ENCODE measurements around the gene SLC29A3. TPM values are rescaled to one million over a fixed set of nuclear protein-coding genes. Genes with fewer than 3 reads are reported as not detected.

The SLC29A3 gene
- total RNA-seq, 1 donor, result 2.2 TPM

DNA sequence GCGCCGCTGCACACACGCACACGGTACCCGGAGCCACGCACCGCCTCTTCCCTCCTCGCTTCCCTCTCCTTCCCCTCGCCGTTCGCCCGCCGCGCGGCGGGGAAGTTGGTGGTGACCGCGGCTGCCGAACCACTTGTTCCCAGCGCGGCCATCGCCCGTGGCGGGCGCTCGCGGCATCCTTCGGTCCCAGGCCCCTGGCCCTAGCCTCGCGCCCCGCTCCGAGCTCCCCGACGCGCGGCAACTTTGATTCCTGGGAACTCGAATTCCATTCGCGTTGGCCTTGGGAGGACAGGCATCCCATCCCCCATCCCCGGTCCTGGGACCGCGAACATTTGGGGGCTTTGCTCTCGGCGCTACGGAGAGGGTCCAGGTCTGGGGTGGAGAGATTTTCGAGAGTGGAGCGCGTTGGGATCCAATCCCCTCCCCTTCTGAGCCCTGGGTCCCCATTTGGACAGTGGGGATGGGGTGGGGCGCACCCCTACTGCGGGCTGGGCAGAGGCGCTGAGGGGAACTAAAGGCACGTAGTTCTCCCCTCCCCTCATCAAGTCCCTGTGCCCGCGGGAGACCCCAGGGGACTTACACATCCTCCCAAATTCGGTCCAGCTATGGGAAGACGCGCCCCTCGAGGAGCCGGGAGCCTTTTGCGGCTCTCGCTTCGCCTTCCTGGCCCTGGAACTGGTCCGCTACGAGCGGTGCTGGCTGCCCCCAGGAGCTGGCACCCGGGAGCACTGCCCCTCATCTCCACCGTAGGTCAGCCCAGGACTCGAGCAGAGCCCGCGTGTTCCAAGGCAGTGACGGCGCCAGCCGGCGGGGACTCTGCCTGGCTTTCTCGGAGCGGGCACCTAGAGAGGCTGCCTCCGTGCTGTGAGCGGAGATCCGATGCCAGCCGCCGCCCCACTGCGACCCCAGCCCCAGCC is 78.5 kb downstream of the SLC29A3 start:
- no peak for DNase-seq (ENCODE audit: low read depth)
- no peak overlapping the region for H3K4me3 ChIP-seq (ENCODE audit: low read depth, low read length)
- TF ChIP-seq, protein P1, sequence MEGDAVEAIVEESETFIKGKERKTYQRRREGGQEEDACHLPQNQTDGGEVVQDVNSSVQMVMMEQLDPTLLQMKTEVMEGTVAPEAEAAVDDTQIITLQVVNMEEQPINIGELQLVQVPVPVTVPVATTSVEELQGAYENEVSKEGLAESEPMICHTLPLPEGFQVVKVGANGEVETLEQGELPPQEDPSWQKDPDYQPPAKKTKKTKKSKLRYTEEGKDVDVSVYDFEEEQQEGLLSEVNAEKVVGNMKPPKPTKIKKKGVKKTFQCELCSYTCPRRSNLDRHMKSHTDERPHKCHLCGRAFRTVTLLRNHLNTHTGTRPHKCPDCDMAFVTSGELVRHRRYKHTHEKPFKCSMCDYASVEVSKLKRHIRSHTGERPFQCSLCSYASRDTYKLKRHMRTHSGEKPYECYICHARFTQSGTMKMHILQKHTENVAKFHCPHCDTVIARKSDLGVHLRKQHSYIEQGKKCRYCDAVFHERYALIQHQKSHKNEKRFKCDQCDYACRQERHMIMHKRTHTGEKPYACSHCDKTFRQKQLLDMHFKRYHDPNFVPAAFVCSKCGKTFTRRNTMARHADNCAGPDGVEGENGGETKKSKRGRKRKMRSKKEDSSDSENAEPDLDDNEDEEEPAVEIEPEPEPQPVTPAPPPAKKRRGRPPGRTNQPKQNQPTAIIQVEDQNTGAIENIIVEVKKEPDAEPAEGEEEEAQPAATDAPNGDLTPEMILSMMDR (IDR thresholded peaks at IDR 0.05; ENCODE audit: insufficient read depth, low read depth, low read length), result no peak

GRCh38 chr10:71398976-71399375 is 79.9 kb downstream of the SLC29A3 start:
- no peak for DNase-seq (ENCODE audit: low read depth)
- H3K4me3 ChIP-seq (ENCODE audit: low read depth, low read length), result no peak overlapping the region
- TF ChIP-seq, protein P1 (IDR thresholded peaks at IDR 0.05; ENCODE audit: insufficient read depth, low read depth, low read length), result no peak

DNA sequence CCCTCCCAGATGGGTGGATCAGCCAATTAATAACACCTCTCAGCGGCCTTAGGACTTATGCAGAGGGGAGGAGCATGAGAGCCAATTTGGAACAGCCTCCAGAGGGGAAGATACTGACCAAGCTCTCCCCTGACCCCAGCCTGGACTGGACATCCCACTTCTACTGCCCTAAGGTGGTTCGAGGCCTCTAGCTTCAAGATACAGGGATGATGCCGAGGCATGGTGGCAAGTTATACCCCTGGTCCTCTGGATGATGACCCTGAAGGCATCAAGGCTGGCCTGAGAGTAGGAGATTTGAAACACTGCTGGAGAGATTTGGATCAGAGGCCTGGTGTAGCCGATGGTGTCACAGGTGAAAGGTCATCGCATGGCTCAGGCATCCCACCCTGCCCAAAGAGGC is 80.9 kb downstream of the SLC29A3 start:
- TF ChIP-seq, protein P1 (IDR thresholded peaks at IDR 0.05; ENCODE audit: insufficient read depth, low read depth, low read length), result no peak
- H3K4me3 ChIP-seq (ENCODE audit: low read depth, low read length), result no peak overlapping the region
- DNase-seq (ENCODE audit: low read depth), result no peak

- TF ChIP-seq, protein P1 (IDR thresholded peaks at IDR 0.05; ENCODE audit: insufficient read depth, low read depth, low read length), result no peak
- H3K4me3 ChIP-seq (ENCODE audit: low read depth, low read length), result no peak overlapping the region
- DNase-seq (ENCODE audit: low read depth), result no peak
Measured at GRCh38 chr10:71401056-71401455, 82.0 kb downstream of the SLC29A3 start.

GRCh38 chr10:71402005-71402404 is 82.9 kb downstream of the SLC29A3 start:
- TF ChIP-seq, protein P1 (IDR thresholded peaks at IDR 0.05; ENCODE audit: insufficient read depth, low read depth, low read length), result no peak
- no peak for DNase-seq (ENCODE audit: low read depth)

GRCh38 chr10:71404503-71405295 is 85.6 kb downstream of the SLC29A3 start:
- TF ChIP-seq, protein P1 (IDR thresholded peaks at IDR 0.05; ENCODE audit: insufficient read depth, low read depth, low read length), result no peak
- no peak overlapping the region for H3K4me3 ChIP-seq (ENCODE audit: low read depth, low read length)
- DNase-seq (ENCODE audit: low read depth), result no peak

More at GRCh38 chr10:71402005-71402404, 82.9 kb downstream of the SLC29A3 start:
- no peak overlapping the region for H3K4me3 ChIP-seq (ENCODE audit: low read depth, low read length)

Measured in fibroblast of villous mesenchyme (primary cell).